ENCODE data around the gene ITGA3.
A peak's percentile ranks its signal among the peaks of the same experiment; 100 is the strongest.

ITGA3 gene

GRCh38 chr17:50112694-50113093 is 56.8 kb downstream of the ITGA3 start:
- no peak for DNase-seq

GRCh38 chr17:50113624-50114320 is 57.9 kb downstream of the ITGA3 start:
- no peak for DNase-seq

DNA sequence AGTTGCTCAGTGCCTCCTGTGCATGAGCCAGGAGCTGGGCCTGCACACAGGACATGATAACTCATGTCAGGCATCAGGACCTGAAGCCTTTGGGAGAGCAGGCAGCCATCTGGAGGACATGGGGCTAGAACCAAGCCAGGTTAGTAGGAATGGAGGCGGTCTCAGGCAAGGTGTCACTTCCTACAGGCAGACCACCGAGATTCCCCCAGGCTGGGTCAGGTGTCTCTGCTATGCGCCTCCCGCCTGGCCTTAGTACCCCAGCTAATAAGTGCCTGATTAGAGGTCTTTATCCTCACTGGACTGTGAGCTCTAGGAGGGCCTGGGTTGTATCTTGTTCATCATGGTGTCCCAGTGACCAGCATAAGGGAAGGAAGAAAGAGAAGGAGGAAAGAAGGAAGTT is 58.5 kb downstream of the ITGA3 start:
- no peak for DNase-seq

DNA sequence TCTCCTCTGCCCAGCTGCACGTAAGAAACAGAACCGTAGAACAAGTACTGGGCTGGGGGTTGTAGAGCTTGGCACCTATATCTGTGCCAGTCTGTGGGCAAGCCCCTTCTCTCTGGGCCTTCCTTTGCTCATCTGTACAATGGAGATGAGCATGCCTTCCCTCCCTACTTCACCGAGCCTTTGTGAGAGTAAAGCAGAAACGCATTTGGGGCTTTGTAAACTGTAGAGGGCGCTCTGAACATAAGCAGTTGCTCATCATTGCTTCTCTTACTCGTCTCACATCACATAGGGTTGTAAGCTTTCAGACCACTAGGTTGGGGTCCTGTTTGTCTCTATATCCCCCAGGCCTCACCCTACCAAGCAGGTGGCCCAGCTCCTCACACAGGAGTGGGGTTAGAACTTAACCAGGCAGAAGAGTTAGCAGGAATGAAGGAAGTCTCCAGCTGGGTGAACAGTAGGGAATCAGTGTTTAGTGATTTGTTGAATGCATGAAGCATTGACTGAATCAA is 59.0 kb downstream of the ITGA3 start:
- DNase-seq = peak; percentile 80 to 90 (median 81)

GRCh38 chr17:50115756-50116155 is 59.8 kb downstream of the ITGA3 start:
- no peak for DNase-seq

DNA sequence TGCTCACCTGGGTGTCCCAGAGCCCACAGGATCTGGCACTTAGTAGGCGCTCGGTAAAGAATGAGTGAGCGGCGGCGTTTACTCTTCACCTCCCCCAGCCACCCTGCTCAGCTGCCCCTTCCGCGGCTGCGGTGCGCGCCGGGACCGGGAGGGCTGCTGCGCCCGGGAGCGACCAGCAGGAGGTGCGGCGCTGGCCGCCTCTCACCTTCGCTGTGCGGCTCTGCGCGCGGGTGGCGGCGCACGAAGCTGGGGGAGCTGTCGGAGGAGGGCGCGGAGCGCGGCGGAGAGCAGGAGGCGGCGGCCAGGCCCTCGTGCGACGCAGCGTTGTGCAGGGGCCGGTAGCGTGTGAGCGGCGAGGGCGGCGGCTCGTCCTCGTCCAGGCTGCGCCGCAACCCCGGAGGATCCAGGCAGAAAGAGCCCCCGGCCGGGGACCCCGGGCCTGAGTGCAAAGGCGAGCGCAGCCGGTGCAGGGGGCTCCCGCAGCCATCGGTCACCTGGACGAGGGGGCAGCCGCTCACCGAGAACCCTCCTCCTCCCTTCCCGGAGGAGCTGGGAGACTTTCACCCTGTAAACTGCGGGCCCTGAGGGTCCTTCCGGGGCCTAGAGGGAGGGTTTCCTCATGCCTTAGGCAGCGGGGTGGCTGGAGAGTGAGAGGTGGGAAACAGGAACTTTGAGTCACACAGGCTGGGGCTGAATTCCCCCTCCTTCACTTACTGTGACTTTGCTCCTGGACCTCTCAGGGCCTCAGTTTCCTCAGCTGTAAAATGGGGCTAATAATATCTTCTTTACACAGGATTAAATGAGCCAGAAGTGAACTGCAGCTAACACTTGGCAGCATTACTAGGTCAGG is 61.5 kb downstream of the ITGA3 start:
- peak; percentile 53 to 74 (median 63) for DNase-seq

DNA sequence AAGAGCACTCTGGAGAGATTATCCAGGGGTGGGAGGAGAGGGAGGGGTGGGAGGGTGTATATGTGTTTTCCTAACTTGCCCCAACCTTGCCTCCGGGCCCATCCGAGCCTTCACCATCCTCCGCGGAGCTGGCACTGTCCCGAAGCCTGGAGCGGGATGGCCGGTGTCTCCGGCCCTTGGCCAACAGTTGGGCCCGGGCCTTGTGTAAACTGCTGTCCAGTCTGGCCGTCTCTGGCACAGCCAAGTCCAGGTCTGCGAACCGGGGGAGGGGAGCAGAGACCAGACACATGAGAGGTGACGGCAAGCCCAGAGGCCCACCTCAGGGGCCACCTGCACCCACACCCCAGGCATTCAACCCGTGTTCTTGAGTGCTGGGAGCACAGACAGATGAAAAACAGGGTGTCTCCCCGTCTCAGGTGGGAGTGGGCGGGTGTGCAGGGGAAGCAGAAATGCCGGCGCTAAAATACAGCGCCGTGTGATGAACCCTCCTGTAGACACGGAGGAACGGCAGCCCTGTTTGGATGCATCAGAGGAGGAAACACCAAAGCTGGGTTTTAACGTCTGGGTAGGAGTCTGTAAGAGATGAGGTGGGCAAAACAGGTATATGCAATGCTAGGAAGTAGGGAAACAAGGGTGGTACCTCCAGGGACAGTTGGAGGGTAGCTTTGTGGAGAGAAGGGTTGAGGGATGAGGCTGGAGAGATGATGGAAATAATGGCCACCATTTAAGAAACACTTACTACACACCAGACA is 62.3 kb downstream of the ITGA3 start:
- DNase-seq = no peak

DNA sequence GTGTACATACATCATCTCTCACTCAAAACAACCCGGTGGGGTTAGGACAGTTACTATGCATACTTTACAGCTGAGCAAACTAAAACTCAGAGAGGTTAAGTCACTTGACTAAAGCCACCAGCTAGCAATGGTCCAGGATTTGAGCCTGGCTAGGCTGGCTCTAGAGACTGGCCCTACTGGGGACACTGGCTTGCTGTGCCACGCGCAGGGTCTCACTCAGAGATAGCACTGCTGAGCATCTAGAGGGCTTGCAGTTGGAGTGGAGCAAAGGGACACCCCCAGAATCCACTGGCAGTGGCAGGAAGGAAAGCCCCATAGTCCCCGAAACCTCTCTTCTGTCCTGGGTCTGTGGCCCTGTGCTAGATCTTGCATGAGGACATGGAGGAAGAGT is 62.9 kb downstream of the ITGA3 start:
- DNase-seq = no peak

- no peak for DNase-seq
These were observed 64.8 kb downstream of the ITGA3 start for GRCh38 chr17:50120475-50121253.

- DNase-seq = no peak
These were observed 67.0 kb downstream of the ITGA3 start for GRCh38 chr17:50122945-50123344.

GRCh38 chr17:50123649-50124349 is 67.9 kb downstream of the ITGA3 start:
- no peak for DNase-seq

- DNase-seq = no peak
These were observed 69.6 kb downstream of the ITGA3 start for GRCh38 chr17:50125420-50125997.

DNA sequence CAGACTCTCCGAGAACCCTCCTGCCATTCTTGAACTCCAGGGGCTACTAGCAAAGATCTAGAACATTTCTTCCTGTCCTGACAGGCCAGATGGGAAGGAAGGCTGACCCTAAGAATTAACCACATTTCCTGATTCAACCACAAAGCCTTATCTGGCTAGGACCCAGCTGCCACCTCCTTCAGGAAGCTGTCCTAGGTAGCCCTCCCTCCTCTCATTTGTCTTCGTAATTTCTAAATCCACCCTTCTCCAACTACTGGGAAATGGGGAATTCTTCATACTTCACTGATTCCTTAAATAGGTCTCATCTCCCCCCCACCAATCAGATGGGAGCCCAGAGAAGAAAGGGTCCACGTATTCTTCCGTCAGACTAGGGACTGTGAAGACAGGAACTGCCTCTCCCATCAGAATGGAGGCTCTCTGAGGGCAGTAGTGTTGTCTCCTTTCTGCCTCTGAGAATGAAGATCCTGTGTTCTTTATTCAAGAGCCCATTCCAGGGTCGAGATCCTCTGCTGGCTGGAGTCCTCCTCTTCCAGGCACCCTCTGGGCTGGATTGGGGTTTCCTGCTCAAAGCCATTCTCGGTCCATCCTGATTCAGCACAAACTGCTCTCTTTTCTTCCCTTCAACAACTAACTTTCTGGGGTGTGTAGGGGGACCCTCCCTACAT is 71.9 kb downstream of the ITGA3 start:
- DNase-seq = peak in 1 of 3 donors; percentile 23

DNA sequence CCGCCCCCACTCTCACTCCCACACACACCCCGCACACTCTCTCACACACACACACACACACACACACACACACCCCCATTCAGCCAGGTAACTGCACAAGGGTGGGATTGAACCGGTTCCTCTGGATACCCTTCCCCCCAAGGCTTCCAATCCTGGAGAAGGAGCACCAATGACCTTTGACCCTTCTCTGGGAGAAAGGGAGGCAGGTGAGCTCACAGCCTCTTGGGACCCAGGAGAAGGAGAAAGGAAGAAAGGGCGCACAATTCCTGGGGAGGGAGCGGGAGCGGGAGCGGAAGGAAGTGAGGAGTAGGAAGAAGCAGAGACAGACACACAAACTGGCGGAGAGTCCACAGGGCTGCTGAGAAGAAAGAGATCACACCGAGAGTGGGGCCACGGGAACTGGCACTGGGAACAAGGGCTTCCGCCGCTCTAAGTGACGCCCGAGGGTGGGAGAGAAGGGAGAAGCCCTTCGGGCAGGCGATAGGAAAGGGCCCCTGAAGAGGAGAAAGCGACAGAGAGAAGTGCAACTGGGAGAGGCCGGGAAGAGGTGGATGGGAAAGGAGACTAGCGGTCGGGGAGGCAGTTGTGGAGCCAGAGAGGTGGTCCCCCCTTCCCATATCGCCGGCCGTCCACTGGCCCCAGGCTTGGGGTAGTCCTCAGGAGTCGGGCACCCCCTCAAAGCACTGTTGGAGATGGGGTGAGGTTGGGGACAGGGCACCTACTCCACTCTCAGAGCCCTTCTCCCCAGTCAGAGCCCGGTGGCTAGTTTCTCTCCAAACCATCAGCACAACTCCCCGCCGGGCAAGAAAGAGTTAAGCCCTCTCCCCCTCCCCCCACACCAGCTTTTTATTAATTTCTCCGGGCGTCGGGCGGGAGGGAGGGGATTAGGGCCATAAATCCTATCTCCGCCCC is 72.8 kb downstream of the ITGA3 start:
- peak; percentile 42 to 57 (median 50) for DNase-seq

- DNase-seq = no peak
These were observed 73.4 kb downstream of the ITGA3 start for GRCh38 chr17:50129353-50129727.

DNA sequence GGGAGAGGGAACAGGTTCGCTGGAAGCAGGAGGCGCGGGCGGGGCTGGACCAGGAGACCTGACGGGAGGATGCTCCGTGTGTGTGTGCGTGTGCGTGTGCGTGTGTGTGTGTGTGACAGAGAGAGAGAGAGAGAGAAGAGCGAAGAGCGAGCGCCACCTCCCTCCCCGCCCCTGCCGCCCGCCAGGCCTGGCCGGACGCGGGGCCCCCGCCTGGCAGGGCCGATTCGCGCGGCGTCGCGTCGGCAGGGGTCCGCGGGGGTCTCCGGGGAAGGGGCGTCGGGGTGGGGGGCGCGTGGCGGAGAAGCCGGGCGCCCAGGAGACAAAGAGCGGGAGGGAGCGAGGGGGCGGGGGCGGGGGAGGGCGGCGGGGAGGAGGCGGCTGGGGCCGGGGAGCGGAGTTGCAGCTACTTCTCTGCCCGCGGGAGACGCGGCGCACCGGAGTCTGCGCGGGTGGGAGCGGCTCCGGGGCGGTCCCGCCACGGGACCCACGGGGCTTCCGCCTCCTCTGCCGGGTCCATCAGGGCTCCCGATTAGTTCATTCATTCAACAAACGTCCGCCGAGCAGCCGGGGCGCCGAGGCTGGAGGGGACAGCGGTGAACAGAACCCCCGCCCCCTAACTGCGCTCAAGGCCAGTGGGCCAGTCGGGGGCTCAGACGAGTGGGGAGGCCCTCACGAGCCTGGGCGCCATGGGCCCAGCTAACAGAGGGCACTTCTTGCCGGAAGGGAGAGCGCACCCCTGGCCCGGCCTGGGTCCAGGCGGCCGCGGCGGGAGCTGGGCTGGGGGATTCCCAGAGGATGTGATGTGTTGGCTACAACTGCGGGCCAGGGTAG is 74.0 kb downstream of the ITGA3 start, which contains the start of gene SAMD14:
TSS of gene SAMD14 (minus strand) at position 433 of the 831 bp plus-strand sequence. CDS start 5,201 bp downstream, outside the sequence.
- DNase-seq = peak; percentile 80 to 91 (median 80)

- DNase-seq = no peak
These were observed 74.8 kb downstream of the ITGA3 start for GRCh38 chr17:50130559-50131305.

Data from suppressor macrophage treated with lipopolysaccharide for 1 hour (primary cell).